OCI-LY3 (cell line): ENCODE results near the gene CCNF.

Experiments
- CTCF ChIP-seq: fragments of 200-600, 300-600 bp; sonication (generic); IDR thresholded peaks from 2 replicates; pipeline ENCODE4 v1.5.1; 2014; ENCODE audit warnings: antibody characterized with exemption, low read length, low read depth
- EZH2phosphoT487 ChIP-seq: fragments of 200-600 bp; shearing (Covaris generic); IDR thresholded peaks from 2 replicates; pipeline ENCODE4 v1.6.1; 2018; ENCODE audit warnings: antibody characterized with exemption, mixed run types, low read depth

- TF ChIP-seq CTCF (no peak), EZH2phosphoT487 (no peak)
Measured at GRCh38 chr16:2432286-2432685, 3.0 kb downstream of the CCNF start.
